Mesendoderm (in vitro differentiated cells): ENCODE data around the gene RPF1.

Experiments
- DNase-seq: peaks from one replicate; pipeline ENCODE4 v3.0.0; 2013
- H2AK5ac ChIP-seq: 2 replicates; pipeline ENCODE4 v1.6.1; 2013; ENCODE audit warnings: low read length, inconsistent platforms
- H2BK120ac ChIP-seq: 2 replicates; pipeline ENCODE4 v1.6.1; 2013; ENCODE audit warnings: low read depth, mild to moderate bottlenecking, low read length, moderate library complexity, mixed read lengths
- H2BK15ac ChIP-seq: replicated peaks from 2 replicates; pipeline ENCODE4 v1.6.1; 2013; ENCODE audit warnings: low read depth, mild to moderate bottlenecking, moderate library complexity
- H2BK5ac ChIP-seq: 2 replicates; pipeline ENCODE4 v1.6.1; 2013; ENCODE audit warnings: low read length, inconsistent platforms
- H3K18ac ChIP-seq: 2 replicates; pipeline ENCODE4 v1.6.1; 2013; ENCODE audit warnings: mild to moderate bottlenecking, low read length, mixed read lengths
- H3K23ac ChIP-seq: one replicate; pipeline ENCODE4 v1.6.1; 2013; ENCODE audit warnings: low read length
- H3K27ac ChIP-seq: 2 replicates; pipeline ENCODE4 v1.5.1; 2013; ENCODE audit warnings: low read depth, mild to moderate bottlenecking, inconsistent platforms, low read length, moderate library complexity
- H3K27me3 ChIP-seq: 2 replicates; pipeline ENCODE4 v1.6.1; 2013; ENCODE audit warnings: low read length, control low read depth, mild to moderate bottlenecking, inconsistent platforms; ENCODE audit not compliant: insufficient read depth, poor library complexity
- H3K36me3 ChIP-seq: 2 replicates; pipeline ENCODE4 v1.6.1; 2013; ENCODE audit warnings: low read length, inconsistent platforms; ENCODE audit not compliant: control insufficient read depth, insufficient read depth
- H3K4ac ChIP-seq: one replicate; pipeline ENCODE4 v1.6.1; 2013; ENCODE audit warnings: low read depth, mild to moderate bottlenecking, low read length, moderate library complexity
- H3K4me1 ChIP-seq: 2 replicates; pipeline ENCODE4 v1.6.1; 2013; ENCODE audit warnings: low read depth, low read length, inconsistent platforms; ENCODE audit not compliant: control insufficient read depth
- H3K4me2 ChIP-seq: 2 replicates; pipeline ENCODE4 v1.6.1; 2013; ENCODE audit warnings: low read length
- H3K4me3 ChIP-seq: 2 replicates; pipeline ENCODE4 v1.5.1; 2013; ENCODE audit warnings: mild to moderate bottlenecking, low read length
- H3K56ac ChIP-seq: one replicate; pipeline ENCODE4 v1.6.1; 2013; ENCODE audit warnings: low read length
- H3K79me1 ChIP-seq: 2 replicates; pipeline ENCODE4 v1.6.1; 2013; ENCODE audit warnings: low read length, inconsistent platforms
- H3K79me2 ChIP-seq: 2 replicates; pipeline ENCODE4 v1.6.1; 2013; ENCODE audit warnings: mild to moderate bottlenecking, low read length; ENCODE audit not compliant: control insufficient read depth, insufficient read depth
- H3K9ac ChIP-seq: 2 replicates; pipeline ENCODE4 v1.6.1; 2013; ENCODE audit warnings: low read length, inconsistent platforms
- H4K5ac ChIP-seq: one replicate; pipeline ENCODE4 v1.6.1; 2013; ENCODE audit warnings: low read length
- H4K8ac ChIP-seq: one replicate; pipeline ENCODE4 v1.6.1; 2013; ENCODE audit warnings: low read depth, mild to moderate bottlenecking, control low read depth, low read length, moderate library complexity
- WGBS: extraction: QIAGEN DNeasy Blood & Tissue Kit; methylation state at CpG from one replicate; pipeline ENCODE4 v1.1.7; 2013; ENCODE audit warnings: low lambda C conversion rate, missing lambda C conversion rate; ENCODE audit not compliant: insufficient coverage; ENCODE audit errors: extremely low coverage; 5-methylcytosine and 5-hydroxymethylcytosine counted together

The RPF1 gene

DNA sequence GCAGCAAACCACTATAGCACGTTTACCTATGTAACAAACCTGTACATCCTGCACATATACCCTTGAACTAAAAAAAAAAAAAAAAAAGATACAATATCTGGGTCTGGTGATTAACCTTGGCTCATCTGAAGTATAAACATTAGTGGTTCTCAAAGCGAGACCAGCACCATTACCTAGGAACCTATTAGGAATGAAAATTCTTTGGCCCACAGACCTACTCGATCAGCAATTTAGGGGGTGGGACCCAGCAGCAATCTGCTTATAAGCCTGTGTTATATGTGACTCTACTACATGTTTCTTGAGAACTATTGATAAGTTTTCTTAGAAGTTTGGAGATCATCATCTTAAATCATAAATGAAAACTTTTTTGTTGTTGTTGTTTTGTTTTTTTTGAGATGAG lies 17.4 kb downstream of the RPF1 start:
- no peak overlapping the region for H3K4me2 ChIP-seq
- H2AK5ac ChIP-seq, result no peak overlapping the region
- no peak overlapping the region for H4K5ac ChIP-seq
- H3K18ac ChIP-seq, result no peak overlapping the region
- H2BK15ac ChIP-seq, result no peak overlapping the region
- H2BK120ac ChIP-seq, result no peak overlapping the region
- no peak overlapping the region for H4K8ac ChIP-seq
- H3K36me3 ChIP-seq, result no peaks in the 10 kb centered on the region
- H3K56ac ChIP-seq, result no peak overlapping the region
- H3K79me1 ChIP-seq, result no peaks in the 10 kb centered on the region
- WGBS, result no CpG with 5 or more reads among the region's 3 CpGs
- H3K4ac ChIP-seq, result no peak overlapping the region
- H3K23ac ChIP-seq, result no peak overlapping the region
- no peak overlapping the region for H3K27ac ChIP-seq
- no peaks in the 10 kb centered on the region for H3K79me2 ChIP-seq
- no peaks in the 10 kb centered on the region for H3K4me1 ChIP-seq
- H3K9ac ChIP-seq, result no peak overlapping the region
- H3K27me3 ChIP-seq, result no peaks in the 10 kb centered on the region
- H2BK5ac ChIP-seq, result no peak overlapping the region
- no peak overlapping the region for H3K4me3 ChIP-seq
- no peak for DNase-seq

DNA sequence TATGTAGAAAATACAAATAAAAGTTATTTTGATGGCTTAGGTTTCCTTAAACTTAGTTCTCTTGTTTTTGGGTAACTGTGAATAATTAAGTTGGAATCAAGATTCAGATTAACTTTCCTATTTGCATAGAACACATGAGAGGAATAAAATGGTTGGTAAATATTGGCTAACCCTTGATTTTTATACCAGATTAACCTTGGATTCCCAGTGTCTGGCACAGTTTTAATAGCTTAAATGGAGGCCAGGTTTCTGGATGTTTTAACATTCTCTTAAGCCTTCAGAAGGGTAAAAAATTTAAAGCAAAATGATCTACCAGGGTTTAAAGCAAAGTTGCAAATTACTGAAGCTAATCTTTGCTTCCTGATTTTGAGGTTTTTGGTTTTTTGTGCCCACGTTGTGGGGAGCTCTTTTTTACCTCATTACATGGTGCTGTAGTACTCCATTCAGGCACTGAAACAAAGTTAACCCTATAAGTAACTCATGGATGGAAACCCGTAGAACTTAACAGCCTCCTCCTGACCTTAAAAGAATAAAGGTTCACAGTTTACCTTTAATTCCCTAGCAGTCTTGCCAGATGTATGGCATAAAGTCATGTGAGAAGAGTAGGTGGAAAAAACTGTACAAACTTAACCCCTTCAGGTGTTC lies 18.7 kb downstream of the RPF1 start:
- no peaks in the 10 kb centered on the region for H3K27me3 ChIP-seq
- H3K79me1 ChIP-seq, result no peaks in the 10 kb centered on the region
- no CpG with 5 or more reads among the region's 2 CpGs for WGBS
- H2BK120ac ChIP-seq, result no peak overlapping the region
- H3K18ac ChIP-seq, result no peak overlapping the region
- H4K8ac ChIP-seq, result no peak overlapping the region
- no peaks in the 10 kb centered on the region for H3K79me2 ChIP-seq
- H3K23ac ChIP-seq, result no peak overlapping the region
- no peak overlapping the region for H3K9ac ChIP-seq
- H3K36me3 ChIP-seq, result no peaks in the 10 kb centered on the region
- no peak overlapping the region for H2BK5ac ChIP-seq
- no peak overlapping the region for H3K56ac ChIP-seq
- H2BK15ac ChIP-seq, result no peak overlapping the region
- no peak overlapping the region for H2AK5ac ChIP-seq
- H4K5ac ChIP-seq, result no peak overlapping the region
- no peak overlapping the region for H3K4me2 ChIP-seq
- no peaks in the 10 kb centered on the region for H3K4me1 ChIP-seq
- H3K4ac ChIP-seq, result no peak overlapping the region
- no peak for DNase-seq
- no peak overlapping the region for H3K4me3 ChIP-seq
- no peak overlapping the region for H3K27ac ChIP-seq

DNA sequence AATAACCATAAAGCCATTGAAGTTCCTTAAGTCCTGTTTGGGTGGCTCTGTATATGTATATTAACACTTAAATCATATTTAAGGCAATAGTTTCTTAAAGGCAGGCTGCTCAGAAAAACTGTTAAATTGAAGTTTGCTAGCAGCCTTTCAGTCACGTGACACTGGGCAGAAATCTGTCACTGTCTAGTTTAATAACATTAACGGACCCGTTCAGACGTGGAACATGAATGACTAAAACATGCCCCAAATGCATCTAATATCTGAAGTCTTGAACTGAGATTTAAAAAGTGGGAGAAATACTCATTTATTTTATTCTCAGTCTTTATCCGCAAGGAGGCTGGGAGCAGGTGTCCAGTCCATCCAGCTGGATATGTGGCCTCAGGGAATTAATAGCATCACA lies 23.9 kb downstream of the RPF1 start:
- no peak overlapping the region for H3K4me3 ChIP-seq
- no peak overlapping the region for H3K56ac ChIP-seq
- H3K79me1 ChIP-seq, result peaks cover 6% of the 10 kb centered on the region
- no peak overlapping the region for H4K8ac ChIP-seq
- WGBS, result no CpG with 5 or more reads among the region's 5 CpGs
- H3K36me3 ChIP-seq, result no peaks in the 10 kb centered on the region
- no peak overlapping the region for H3K18ac ChIP-seq
- H2BK120ac ChIP-seq, result no peak overlapping the region
- no peaks in the 10 kb centered on the region for H3K27me3 ChIP-seq
- H3K27ac ChIP-seq, result no peak overlapping the region
- H4K5ac ChIP-seq, result no peak overlapping the region
- DNase-seq, result no peak
- H3K4me2 ChIP-seq, result no peak overlapping the region
- no peak overlapping the region for H2BK15ac ChIP-seq
- peaks cover 26% of the 10 kb centered on the region for H3K79me2 ChIP-seq
- H2BK5ac ChIP-seq, result no peak overlapping the region
- no peak overlapping the region for H2AK5ac ChIP-seq
- no peak overlapping the region for H3K9ac ChIP-seq
- no peak overlapping the region for H3K4ac ChIP-seq
- no peak overlapping the region for H3K23ac ChIP-seq
- peaks cover 2% of the 10 kb centered on the region for H3K4me1 ChIP-seq

DNA sequence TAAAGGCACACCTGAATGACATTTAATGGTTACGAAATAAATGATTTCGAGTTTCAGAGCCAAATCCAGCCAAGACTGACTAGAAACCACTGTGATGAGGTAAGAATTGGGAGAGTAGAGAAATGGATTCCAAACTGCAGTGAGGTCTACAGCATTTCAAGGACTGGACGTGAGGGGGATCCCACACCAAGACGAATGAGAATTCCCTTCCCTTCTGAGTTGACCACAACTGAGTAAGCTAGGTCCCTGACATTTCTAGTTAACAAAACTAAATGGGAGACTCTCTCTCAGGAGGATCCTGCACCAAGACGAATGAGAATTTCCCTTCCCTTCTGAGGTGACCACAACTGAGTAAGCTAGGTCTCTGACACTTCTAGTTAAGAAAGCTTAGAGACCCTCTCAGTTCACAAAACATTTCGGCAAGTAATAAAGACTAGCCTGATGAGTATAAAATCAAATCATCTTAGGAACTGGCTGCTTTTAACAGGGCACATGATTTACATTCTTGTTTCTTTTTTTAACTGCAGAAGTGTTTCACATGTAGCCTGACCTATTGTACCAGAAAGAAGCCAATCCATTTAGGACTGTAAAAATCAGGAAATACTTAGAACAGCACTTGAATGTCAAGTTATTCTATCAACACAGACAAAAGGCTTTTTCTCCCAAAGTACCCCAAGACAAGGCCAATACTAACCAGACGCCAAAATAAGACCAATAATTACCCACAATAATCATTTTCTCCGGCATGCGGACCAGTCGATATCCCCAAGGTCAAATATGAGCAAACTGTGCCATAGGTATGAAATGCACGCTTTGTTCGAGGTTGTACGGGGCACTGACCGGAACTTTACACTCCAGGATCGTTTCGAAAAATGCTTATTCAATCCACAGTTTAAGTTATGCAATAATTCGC lies 25.8 kb downstream of the RPF1 start:
- H3K4ac ChIP-seq, result no peak overlapping the region
- no peak overlapping the region for H4K8ac ChIP-seq
- H3K9ac ChIP-seq, result peak overlapping the region; percentile 92
- DNase-seq, result peak; percentile 34
- peak overlapping the region; percentile 92 for H3K4me3 ChIP-seq
- H3K18ac ChIP-seq, result no peak overlapping the region
- H3K79me2 ChIP-seq, result peaks cover 26% of the 10 kb centered on the region
- H3K36me3 ChIP-seq, result no peaks in the 10 kb centered on the region
- H2AK5ac ChIP-seq, result no peak overlapping the region
- no peaks in the 10 kb centered on the region for H3K27me3 ChIP-seq
- peak overlapping the region; percentile 95 for H3K56ac ChIP-seq
- H3K79me1 ChIP-seq, result peaks cover 6% of the 10 kb centered on the region
- H2BK5ac ChIP-seq, result no peak overlapping the region
- H2BK120ac ChIP-seq, result no peak overlapping the region
- no peak overlapping the region for H3K27ac ChIP-seq
- H3K4me1 ChIP-seq, result peaks cover 2% of the 10 kb centered on the region
- WGBS, result no CpG with 5 or more reads among the region's 17 CpGs
- no peak overlapping the region for H2BK15ac ChIP-seq
- H3K23ac ChIP-seq, result no peak overlapping the region
- no peak overlapping the region for H4K5ac ChIP-seq
- H3K4me2 ChIP-seq, result peak overlapping the region; percentile 66

DNA sequence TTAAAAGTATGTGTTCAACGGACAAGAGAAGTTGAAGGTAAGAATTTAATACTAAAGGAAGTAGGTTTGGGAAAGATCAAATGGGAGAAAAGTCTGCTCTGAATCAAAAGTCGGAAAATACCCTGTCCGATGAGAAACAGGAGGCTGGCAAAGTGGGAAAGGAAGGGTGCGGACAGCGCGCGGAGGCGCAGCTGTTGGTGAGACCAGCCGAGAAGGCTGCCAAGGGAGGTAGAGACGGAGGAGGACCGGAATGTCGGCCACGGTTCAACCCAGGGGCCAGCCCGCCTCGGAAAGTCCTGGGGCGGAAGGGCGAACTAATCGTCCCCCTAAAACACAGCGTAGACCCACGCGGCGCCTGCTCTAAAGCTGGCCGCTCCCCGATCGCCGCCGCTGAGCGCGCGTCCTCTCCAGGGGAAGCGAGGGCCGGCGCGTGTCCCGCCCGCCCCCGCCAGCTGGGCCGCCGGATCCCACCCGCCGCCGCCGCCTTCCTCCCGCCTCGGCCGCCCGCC lies 26.5 kb downstream of the RPF1 start:
- no peak overlapping the region for H4K5ac ChIP-seq
- DNase-seq, result peak; percentile 59
- H4K8ac ChIP-seq, result no peak overlapping the region
- no peak overlapping the region for H2AK5ac ChIP-seq
- H3K27me3 ChIP-seq, result no peaks in the 10 kb centered on the region
- no peak overlapping the region for H2BK15ac ChIP-seq
- H3K4ac ChIP-seq, result peak overlapping the region; percentile 62
- peak overlapping the region; percentile 95 for H3K56ac ChIP-seq
- peaks cover 2% of the 10 kb centered on the region for H3K4me1 ChIP-seq
- no peaks in the 10 kb centered on the region for H3K36me3 ChIP-seq
- H3K4me3 ChIP-seq, result peak overlapping the region; percentile 92
- peaks cover 6% of the 10 kb centered on the region for H3K79me1 ChIP-seq
- no peak overlapping the region for H3K23ac ChIP-seq
- WGBS, result no CpG with 5 or more reads among the region's 47 CpGs
- H3K18ac ChIP-seq, result peak overlapping the region; percentile 94
- H2BK120ac ChIP-seq, result no peak overlapping the region
- H3K4me2 ChIP-seq, result peak overlapping the region; percentile 66
- peaks cover 26% of the 10 kb centered on the region for H3K79me2 ChIP-seq
- no peak overlapping the region for H2BK5ac ChIP-seq
- peak overlapping the region; percentile 85 for H3K27ac ChIP-seq
- H3K9ac ChIP-seq, result peak overlapping the region; percentile 92
